GM12875 (cell line): ENCODE data around the gene PRPF19.
A peak's percentile ranks its signal among the peaks of the same experiment; 100 is the strongest.
"Not testable (repeated sequence)": the region's sequence is repeated elsewhere in the genome, so short reads cannot be mapped to it uniquely, and the experiment has no call there.

Experiments
- H3K4me3 ChIP-seq: one replicate; pipeline ENCODE4 v1.5.1; 2011; ENCODE audit warnings: low read depth, low read length, control low read depth
- CTCF ChIP-seq: IDR thresholded peaks from 2 replicates; pipeline ENCODE4 v1.5.1; 2011; ENCODE audit warnings: low read depth, mild to moderate bottlenecking, control low read depth, inconsistent platforms, low read length, moderate library complexity, borderline replicate concordance; ENCODE audit not compliant: insufficient read depth

The PRPF19 gene

GRCh38 chr11:60912851-60913528, 6.6 kb upstream of the PRPF19 start:
- no peak overlapping the region for H3K4me3 ChIP-seq
- TF ChIP-seq CTCF, result no peak

GRCh38 chr11:60912223-60912850, 6.0 kb upstream of the PRPF19 start:
- TF ChIP-seq CTCF, result no peak
- no peak overlapping the region for H3K4me3 ChIP-seq

DNA sequence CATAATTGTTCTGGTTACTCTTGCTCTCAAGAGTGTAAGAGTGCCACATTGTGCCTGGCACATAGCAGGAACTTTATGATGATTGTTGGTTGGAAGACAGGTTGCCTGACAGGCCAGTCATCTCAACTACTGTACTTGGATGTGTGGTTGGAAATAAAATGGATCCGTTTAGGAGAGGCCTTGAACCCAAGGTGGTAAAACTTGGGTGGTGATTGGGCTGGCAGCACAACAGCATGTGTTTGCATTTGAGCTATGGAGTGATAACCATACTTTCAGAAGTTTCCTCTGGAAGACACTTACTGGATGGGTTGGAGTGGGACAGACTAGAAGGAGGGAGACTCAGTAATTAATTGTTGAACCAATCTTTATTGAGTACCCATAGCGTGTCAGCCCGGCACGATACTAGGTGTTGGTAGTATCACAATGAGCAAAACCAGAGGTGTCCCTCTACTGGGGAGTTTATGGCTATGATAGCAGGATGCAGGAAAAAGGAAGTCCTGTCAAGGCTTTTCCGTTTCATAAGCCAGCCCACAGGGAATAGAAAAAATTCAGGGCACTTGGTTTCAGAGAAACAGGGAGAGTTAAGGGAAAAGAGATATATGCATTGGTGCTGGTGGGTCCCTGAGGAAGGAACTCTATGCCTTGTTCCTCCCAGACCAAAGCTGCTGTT, 4.5 kb upstream of the PRPF19 start:
- no peak for TF ChIP-seq CTCF
- no peak overlapping the region for H3K4me3 ChIP-seq

- TF ChIP-seq CTCF, result no peak
- no peak overlapping the region for H3K4me3 ChIP-seq
Observed at GRCh38 chr11:60910281-60910687, 3.9 kb upstream of the PRPF19 start.

DNA sequence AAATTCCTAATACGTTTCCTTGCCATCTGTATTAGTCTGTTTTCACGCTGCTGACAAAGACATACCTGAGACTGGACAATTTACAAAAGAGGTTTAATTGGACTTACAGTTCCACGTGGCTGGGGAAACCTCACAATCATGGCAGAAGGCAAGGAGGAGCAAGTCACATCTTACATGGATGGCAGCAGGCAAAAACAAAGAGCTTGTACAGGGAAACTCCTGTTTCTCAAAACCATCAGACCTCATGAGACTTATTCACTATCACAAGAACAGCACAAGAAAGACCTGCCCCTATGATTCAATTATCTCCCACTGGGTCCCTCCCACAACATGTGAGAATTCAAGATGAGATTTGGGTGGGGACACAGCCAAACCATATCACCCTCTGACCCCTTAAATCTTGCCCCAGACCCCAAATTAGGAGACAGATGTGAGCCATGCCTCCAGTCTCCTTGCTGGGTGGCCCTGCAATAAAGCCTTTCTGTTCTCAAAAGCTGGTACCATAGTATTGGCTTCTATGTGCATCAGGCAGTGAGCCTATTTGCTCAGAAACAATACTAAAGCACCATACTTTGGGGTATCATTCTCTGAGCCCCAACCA, 3.4 kb upstream of the PRPF19 start:
- not testable (repeated sequence) for H3K4me3 ChIP-seq

DNA sequence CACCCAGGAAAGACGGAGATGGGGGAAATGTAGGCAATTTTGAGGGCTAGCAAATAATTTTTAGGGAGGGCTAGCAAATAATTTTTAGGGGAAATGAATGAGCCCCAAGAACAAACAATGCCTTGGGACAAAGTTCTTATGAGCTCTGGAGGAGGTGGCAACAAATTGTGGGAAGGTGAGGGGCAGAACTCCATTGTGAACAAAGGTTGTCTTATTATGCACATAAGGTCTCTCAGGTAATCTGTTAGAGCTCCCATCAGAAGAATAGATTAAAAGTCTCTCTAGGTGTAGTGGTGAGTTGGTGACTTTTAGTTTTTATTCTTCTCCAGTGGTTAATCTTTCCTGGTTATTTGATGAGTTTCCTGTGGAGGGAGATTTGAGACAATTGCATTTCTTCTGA, 2.4 kb upstream of the PRPF19 start:
- TF ChIP-seq CTCF, result no peak
- H3K4me3 ChIP-seq, result no peak overlapping the region

GRCh38 chr11:60905551-60906113, 753 bp downstream of the PRPF19 start:
- H3K4me3 ChIP-seq, result peak overlapping the region; percentile 90
- no peak for TF ChIP-seq CTCF
